Transverse colon (tissue), 4 donors: ENCODE data around the gene MATN1.

ENCODE experiments used
- CTCF ChIP-seq, 5 experiments: fragments of 200-600 bp in 3 of 5; fragments of 450-650 bp in 2 of 5; sonication (generic) in 3 of 5; IDR thresholded peaks; 1 replicate in 2 of 5; 2 replicates in 3 of 5; pipeline ENCODE4 v1.5.1; 2016 to 2017; ENCODE audit warnings: antibody characterized with exemption in 5 of 5, inconsistent platforms in 3 of 5, mild to moderate bottlenecking in 2 of 5, moderate library complexity in 1 of 5
- POLR2A ChIP-seq: fragments of 450-650 bp; IDR thresholded peaks from one replicate; pipeline ENCODE4 v1.6.1; 2016; ENCODE audit warnings: antibody characterized with exemption, mild to moderate bottlenecking, moderate library complexity
- POLR2AphosphoS5 ChIP-seq, 3 donors: sonication (generic); formaldehyde crosslinking; IDR thresholded peaks; one replicate each; pipeline ENCODE4 v1.6.1; 2016; ENCODE audit warnings: antibody characterized with exemption in 3 of 3

- TF ChIP-seq CTCF (IDR thresholded peaks at IDR 0.05) (no peak), POLR2A (no peak), POLR2AphosphoS5 (IDR thresholded peaks at IDR 0.05) (no peak)
These were observed 34.8 kb upstream of the MATN1 start for GRCh38 chr1:30758121-30758688.
